Cerebellar nuclear complex (tissue), 1 donor: Measurements from ENCODE around the gene BDH2.
A peak's percentile ranks its signal among the peaks of the same experiment; 100 is the strongest.

Source experiments
- DNase-seq, 2 experiments: peaks; one replicate each; lab custom pipeline; 2025; lab: John Stamatoyannopoulos, UW

BDH2 gene

DNA sequence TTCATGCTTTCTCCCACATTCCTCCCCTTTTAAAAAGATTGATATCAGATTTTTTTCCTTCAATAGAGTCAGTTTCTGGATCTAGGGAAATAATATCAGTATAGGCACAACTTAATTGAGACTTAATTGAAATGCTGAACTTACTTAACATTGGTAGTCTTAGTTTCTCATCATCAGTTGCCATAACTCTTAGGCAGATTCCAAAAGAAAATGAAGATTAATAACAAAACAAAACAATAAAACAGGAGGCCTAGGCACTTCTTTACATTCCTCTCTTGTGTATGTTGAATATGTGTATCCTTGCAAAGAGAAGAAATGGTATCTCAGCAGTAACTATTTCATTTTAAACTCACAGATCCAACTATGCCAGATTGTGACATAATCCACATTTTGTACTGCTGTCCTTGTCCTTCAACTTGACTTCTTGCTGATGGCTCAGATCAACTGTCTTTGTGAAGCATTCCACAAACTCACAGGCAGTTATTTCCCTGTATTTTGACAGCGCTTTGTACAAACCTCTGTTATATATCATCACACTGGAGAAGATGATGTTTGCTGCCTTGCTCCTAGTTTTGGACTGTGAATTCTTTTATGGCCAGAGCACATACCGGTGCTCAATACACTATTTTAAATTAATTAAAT, 14.0 kb downstream of the BDH2 start:
- DNase-seq = no peak

DNA sequence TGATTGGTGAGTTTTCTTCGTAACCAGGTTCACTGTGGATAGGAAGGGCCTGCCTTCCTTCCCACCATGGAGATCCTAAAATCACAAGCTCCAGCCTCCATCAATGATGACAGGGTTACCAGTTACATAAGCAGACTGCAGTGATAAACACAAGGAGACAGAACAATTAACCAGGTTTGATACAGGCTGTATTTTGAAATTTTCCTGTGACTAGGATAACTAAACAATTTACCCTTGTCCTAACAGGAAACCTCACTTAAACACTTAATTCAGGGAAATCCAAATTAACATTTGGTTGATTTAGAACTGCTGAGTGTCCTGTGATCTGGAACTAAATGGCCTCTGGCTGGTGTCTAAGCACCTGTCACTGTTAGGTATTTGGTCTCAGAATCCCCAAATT, 20.0 kb downstream of the BDH2 start:
- DNase-seq = peak in 1 of 2 experiments; percentile 37

DNA sequence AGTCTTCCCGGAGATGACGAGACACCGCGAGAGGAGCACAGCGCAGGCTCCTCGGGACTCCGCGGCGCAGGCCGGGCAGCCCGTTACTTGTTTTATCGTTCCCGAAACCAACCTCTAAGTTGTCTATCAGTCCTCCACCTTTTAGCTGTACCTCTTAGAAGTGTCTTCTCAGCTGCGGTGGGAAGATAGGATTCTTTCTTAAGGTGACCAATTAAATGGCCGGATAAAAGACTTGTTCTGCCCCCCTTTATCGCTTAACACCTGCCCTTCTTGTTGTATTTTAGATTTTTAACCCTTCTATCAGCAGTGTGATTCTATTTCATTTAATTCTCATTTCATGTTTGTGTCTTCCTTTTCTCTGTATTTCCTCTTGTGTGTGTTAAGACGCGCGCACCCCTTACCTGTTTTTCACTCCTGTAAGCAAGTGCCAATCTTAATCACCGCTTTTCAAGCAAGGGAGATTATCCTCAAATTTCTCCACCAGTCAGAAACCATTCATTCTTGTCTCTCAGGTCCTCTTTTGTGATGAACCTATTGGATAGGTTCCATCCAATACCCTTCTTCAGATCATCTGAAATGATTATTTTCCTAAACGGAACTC, 22.8 kb downstream of the BDH2 start, which contains the start of gene SLC9B2:
TSS of gene SLC9B2 (minus strand) at position 15 of the 601 bp plus-strand sequence. CDS start 9,211 bp downstream, outside the sequence.
- DNase-seq = peak in 1 of 2 experiments; percentile 33

DNA sequence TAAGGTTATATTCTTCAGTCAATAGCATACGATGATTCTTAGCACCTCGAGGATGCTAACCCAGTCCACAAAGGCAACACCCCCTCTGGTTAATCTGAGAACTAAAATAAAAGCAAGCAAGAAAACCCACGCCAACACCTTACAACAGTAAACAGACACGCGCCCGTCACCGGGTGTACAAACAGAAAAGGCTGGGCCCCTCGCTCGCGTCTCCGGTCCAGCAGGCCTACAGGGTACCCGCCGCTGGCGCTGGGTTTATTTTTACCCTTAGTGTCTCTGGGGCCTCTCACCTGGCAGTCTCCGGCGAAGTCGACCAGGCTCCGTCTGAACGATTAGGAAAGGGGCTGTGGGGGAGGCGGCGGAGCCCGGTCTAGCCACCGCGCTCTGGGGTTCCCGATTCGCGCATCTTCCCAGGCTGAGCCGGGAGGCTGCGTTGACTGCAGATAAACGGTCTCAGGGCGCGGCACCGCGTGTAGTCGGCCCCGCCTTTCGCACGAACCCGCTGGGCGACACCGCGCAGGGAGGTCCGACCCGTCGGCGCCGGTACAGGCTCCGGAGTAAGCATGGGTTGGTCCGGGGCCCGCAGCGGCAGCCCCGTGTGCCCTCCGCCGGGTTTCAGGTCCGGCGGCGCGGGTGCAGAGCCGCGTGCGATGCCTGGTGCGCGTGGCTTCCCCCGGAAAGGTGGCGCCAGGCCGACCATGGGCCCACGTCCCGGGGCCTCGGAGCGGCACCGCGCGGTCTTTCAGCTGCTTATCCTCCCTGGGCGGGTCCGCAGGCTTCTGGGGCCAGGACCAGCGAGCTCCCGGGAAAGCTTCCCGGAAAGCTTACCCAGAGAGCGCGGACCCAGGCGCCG, 23.5 kb downstream of the BDH2 start:
- DNase-seq = no peak

DNA sequence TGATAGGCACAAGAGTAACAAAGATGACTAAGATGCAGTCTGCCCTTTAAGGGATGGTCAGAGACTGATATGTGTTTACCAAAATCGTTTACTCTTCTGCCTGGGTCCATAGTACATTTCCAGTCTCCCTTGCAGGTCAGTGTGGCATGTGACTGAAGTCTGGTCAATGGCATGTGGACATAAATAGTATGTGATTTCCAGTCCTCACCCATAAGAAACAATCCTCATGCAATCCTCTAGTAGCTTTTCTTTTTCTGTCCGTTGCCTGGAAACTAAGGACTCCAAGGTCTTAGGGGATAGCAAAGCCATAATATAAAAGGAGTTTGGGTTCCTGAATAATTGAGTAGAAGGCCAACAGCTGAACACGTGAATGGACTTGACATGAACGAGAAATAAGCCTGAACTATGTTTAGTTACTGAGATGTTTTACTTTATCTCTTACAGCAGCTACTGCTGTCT, 24.2 kb downstream of the BDH2 start:
- peak in 1 of 2 experiments; percentile 47 for DNase-seq

DNA sequence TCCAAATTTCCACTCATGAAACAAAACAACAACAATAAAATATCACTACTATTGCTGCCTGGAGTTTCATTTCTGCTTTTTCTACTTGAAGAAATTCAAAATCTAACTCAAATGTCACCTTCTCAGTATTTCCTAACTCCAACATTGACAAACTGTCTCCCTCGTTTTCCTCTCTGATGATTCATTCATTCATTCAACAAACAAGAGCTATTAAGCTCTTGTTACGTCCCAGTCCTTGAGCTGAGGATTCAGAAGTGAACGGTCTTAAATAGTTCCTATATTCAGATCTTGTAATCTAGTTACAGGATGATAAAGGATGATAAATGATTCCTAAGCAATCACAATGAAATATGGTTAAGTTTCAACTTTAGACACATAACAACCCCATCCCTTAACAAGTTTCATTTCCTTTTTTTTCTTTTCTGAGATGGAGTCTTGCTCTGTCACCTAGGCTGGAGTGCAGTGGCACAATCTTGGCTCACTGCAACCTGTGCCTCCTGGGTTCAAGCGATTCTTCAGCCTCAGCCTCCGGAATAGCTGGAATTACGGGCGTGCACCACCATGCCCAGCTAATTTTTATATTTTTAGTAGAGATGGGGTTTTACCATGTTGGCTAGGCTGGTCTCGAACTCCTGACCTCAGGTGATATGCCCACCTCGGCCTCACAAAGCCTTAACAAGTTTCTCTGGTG, 24.7 kb downstream of the BDH2 start:
- DNase-seq = no peak

DNA sequence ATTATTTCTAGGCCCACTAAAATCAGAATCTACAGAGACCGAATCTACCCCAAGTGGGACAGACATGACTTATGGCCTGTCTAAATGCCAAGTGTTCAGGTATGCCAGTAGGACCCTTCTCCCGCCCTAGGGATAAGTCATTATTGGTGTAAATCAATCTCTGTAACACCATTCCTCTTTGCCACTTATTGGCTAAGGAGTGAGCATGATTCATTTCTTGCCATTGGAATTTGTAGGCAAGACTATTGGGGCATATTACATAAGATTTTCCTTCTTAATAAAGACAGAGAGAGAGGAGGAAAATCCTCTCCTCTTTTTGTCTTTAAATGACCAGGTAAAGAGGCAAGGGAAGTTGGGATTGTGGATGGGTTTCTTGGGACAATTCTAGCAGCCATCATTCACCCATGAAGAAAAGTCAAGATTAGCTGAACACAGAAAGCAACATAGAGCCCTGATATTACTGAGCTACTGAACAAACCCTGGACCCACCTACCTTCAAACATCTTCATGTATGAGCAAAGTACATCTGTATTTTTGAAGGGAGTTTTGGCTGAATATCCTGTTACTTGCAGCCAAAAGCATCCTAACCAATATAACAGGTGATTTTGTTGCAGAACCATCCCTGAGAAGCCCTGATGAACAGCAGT, 25.7 kb downstream of the BDH2 start:
- DNase-seq = no peak

DNA sequence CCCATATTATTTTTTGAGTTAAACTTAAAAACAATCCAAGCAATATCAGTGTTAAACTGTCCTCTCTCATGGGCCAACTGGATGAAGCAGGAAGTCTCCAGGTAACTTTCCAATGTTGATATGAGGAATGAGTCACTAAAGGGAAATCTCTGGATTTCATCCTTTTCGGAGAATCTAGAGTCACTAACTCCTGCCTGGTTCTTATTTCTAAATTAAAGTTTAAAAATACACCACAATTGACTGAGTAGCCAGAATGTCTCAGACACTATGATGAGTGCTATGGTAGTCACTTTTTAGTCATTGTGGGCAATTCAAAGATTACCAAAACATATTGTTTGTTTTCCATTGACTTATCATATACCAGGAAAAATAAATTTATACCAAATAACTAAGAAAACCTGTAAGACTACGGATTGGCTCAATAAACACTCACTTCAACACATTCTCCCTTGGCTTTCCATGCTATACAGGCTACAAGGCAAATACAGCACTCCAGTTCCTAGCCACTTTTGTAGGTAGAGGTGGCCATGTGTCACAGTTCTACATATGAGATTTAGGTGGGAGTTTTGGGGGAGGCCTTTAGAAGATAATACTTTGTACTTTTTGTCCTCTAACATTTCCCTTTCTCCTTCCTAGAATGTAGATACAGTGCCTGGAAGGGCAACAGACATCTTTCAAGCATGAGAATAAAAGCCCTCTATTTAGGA, 31.6 kb downstream of the BDH2 start:
- no peak for DNase-seq

DNA sequence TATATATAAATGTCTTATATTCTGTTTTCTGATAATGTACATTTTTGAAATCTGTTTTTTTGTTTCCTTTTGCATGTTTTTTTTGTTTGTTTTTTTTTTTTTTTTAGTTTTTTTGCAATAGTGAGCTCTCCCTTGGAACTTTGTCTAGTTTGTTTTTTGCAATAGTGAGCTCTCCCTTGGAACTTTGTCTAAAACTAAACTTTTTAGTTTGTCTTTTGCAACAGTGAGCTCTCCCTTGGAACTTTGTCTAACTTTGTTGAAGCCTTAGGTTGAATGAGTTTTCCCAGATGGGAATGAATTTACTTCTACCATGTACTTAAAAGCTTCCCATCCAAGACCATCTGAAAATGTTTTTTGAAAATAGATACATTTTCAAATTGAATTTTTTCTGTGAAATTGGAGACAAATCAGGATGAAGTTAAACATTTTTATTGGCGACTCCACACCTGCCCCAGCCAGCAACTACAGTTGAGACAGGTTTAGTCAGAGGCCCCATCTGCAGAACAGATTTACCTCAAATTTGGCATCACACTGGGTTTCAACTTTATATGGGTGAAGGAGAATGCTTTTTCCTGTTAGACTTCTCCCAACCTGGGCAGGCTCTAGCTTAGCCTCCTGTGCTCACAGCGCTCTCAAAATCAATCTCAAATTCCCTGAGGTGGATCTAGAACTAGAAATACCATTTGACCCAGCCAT, 39.0 kb downstream of the BDH2 start:
- DNase-seq = no peak

DNA sequence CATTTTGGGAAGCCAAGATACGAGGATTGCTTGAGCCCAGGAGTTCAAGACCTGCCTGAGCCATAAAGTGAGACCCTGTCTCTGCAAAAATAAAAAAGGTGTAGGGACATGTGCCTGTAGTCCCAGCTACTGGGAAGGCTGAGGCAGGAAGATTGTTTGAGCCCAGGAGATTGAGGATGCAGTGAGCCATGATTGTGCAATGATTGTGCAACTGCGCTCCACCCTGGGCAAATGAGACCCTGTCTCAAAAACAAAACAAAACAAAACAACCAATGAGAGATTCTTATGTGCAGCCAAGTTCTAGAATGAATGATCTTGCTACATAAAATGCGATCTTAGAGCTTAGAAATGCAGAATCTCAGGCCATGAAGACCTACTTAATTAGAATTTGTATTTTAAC, 45.6 kb downstream of the BDH2 start:
- DNase-seq = no peak

DNA sequence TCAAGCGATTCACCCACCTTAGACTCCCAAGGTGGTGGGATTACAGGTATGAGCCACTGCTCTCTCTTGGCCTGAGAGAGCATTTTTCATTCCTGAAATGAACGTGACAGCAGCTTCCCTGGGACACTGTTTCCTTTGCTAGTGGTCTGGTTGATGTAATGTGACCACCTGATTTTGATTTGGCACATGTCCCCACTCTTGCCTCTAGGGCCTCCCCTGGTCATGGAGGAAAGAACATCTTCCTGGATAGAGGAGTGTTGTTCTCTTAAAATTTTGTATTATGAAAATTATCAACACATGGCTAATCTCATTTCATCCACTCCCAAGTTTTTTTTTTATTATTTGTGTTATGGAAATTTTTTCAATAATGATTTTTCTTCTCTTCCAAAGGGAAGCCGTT, 46.9 kb downstream of the BDH2 start:
- DNase-seq = no peak

DNA sequence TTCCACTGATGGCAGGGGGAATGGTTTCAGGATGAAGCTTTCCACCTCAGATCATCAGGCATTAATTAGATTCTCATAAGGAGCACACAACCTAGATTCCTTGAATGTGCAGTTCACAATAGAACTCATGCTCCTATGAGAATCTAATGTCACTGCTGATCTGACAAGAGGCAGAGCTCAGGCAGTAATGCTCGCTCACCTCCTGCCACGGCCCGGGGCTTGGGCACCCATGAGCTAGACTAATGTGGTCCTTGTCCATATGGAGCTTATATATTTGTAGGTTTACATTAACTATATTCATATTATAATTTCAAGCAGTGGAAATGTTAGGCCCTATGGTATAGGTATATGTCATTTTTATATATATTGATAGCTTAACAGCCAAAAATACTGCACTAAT, 47.5 kb downstream of the BDH2 start:
- no peak for DNase-seq

DNA sequence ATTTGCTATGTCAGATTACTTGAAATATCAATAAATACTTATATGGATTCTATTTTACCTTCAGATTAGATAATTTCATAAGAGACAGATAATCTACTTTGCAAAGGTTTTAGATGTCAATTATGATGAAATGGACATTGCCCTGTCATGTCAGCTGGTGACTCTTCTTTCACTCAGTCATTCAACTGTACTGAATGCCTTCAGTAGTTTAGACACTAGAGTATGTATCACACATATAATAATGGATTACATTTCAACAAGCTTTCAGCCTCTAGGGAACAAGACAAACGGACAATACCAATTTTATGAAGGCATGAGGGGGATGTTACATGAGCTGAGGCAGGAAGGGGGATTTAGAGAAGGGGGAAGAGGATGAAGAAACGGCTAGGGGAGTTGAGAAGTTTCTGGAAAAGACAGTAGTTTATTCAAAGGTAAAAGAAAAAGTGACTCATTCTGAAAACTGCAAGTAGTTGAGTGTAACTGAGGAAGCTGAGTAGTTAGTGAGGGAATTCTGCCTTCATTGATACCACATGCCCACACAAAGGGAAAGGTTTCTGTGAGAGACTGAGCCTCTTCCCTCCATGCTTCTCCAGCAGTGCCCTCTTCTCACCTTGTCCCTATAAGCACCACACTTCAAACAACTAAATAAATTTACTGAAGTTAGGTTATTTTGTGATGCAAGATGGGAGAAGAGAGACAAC, 48.7 kb downstream of the BDH2 start:
- no peak for DNase-seq

DNA sequence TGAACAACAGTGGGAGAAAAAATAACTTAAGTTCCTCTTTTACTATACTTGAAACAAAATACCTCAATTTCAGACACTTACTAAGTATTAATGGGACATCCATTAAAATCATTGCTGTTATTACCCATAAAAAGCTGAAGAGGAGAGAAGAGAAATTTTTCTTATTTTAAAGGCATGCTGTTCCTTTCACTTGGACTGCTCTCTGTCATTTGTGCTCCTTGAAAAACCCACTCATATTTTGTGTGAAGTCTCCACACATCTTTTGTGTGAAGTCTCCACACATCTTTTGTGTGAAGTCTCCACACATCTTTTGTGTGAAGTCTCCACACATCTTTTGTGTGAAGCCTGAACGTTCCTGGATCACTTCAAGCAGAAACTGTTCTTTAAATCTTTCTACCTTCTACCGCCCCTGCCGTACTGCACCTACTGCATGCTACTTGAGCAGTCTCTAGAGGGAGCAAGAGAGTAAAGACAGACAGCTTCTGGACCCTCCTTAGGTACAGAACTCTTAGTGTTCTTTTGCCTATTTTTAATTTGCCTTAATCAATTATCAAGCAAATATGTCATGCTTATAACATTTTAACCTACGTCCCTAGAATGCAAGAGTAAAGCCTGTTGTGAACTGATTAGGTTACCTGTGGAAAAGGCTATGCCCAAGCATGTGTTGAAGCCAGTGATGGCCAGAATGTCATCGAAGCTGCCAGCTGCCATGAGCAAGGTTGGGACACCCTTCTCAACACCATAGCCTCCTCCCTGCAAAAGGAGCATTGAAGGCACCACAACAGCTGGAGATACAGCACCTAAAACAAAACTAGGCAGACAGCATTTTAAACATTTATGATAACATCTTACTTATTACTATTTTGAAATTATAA, 53.0 kb downstream of the BDH2 start:
- no peak for DNase-seq

DNA sequence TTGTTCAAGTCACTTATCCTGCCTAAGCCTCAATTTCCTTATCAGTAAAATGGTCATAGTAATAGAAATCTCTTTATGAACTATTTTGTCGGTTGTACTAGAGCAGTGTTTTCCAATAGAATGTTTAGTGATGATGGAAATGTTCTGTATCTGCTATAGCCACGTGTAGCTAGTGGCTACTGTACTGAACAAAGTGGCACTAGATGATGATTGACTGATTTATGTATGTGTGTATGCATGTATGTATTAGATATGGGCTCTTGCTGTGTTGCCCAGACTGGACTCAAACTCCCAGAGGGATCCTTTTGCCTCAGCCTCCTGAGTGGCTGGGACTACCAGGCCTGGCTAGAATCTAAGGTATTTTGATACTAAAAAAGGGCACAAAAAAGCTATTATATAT, 55.5 kb downstream of the BDH2 start:
- DNase-seq = no peak

DNA sequence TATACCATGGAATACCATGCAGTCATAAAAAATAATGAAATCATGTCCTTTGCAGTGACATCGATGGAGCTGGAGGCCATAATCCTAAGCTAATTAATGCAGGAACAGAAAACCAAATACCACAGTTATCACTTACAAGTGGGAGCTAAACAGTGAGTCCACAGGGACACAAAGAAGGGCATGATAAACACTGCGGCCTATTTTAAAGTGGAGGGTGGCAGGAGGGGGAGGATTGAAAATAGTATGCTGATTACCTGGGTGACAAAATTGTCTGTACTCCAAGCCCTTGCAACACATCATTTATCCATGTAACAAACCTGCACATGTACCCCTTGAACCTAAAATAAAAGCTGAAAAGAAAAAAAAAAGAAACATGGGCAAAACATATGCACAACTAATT, 63.5 kb downstream of the BDH2 start:
- no peak for DNase-seq

DNA sequence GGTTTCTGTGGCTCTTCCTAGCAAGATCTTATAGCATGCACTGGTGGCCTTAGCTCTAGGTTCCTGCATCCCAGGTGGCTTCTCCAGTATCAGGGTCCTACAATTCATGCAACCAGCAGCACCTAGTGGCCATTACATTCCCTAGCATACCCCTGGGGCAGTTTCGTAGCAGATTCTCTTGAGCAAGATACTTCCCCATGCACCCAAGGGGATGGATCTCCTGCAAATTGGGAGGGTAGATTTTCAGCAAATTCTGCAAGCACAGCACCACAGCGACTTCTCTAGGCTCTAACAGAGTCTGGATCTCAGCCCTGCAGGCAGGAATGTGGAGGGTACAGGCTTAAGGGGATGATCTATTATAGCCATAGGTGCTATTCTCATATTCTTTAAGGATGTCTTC, 67.1 kb downstream of the BDH2 start:
- DNase-seq = no peak

DNA sequence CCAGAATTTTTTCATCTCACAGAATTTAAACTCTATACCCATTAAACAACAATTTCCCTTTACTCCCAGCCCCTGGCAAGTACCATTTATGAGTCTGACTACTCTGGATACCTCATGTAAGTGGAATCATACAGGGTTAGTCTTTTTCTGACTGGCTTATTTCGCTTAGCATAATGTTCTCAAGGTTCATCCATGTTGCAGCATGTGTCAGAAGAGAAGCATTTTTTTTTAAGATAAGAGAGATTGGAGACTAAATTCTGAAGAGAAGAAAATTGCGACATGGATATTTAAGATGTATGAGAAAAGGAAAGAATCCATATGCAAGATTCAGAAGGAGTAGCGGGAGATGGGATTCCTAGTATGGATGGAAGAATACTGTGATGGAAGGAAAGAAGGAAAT, 68.8 kb downstream of the BDH2 start:
- DNase-seq = no peak

DNA sequence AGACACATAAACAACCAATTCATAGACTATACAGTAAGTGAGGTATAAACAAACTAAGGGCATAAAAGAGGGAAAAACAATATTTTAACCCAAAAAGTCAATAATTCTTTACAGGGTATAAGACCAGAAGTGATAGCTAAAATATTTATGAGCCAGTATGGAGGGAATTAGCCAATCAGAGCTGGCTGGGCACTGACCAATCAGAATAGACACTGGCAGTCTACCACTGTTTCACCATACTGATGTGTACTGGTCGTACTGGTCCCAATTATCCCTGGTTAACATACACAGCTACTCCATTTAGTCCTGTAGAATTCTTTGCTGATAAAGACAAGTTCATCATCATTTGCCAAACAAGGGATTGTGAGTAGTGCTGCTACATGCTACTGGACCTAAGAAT, 70.3 kb downstream of the BDH2 start:
- no peak for DNase-seq
